HG02943 (cell line): ENCODE data around the gene PRPF6.

Experiments used
- ATAC-seq: cut with Tn5 transposase; IDR thresholded peaks from one replicate; pipeline ENCODE4 v1.9.1; 2021; ENCODE audit warnings: mild to moderate bottlenecking, low read depth, moderate library complexity; ENCODE audit not compliant: unreplicated experiment

PRPF6 gene

GRCh38 chr20:64057628-64058498 lies 76.9 kb downstream of the PRPF6 start:
- ATAC-seq = no peak

- ATAC-seq = no peak
Measured at GRCh38 chr20:64058536-64058935, 77.6 kb downstream of the PRPF6 start.

GRCh38 chr20:64062276-64062595 lies 81.3 kb downstream of the PRPF6 start:
- no peak for ATAC-seq

GRCh38 chr20:64062596-64063388 lies 81.9 kb downstream of the PRPF6 start, which contains the start of gene TCEA2:
Gene TCEA2, plus strand, starts transcription at chr20:64063198. Its CDS starts 115 bp downstream, at chr20:64063313.
- ATAC-seq = peak; percentile 72

- ATAC-seq = no peak
Measured at GRCh38 chr20:64063389-64064144, 82.6 kb downstream of the PRPF6 start.

- ATAC-seq = no peak
Measured at GRCh38 chr20:64064145-64064698, 83.3 kb downstream of the PRPF6 start.

- no peak for ATAC-seq
Measured at GRCh38 chr20:64065062-64065973, 84.4 kb downstream of the PRPF6 start.

- no peak for ATAC-seq
Measured at GRCh38 chr20:64065974-64066343, 85.0 kb downstream of the PRPF6 start.

GRCh38 chr20:64067005-64067632 lies 86.2 kb downstream of the PRPF6 start:
- no peak for ATAC-seq

- no peak for ATAC-seq
Measured at GRCh38 chr20:64067733-64068307, 86.9 kb downstream of the PRPF6 start.

- no peak for ATAC-seq
Measured at GRCh38 chr20:64068386-64069208, 87.7 kb downstream of the PRPF6 start.

GRCh38 chr20:64069209-64069613 lies 88.3 kb downstream of the PRPF6 start:
- ATAC-seq = no peak

GRCh38 chr20:64069614-64070243 lies 88.8 kb downstream of the PRPF6 start:
- ATAC-seq = no peak

GRCh38 chr20:64070244-64070993 lies 89.5 kb downstream of the PRPF6 start:
- no peak for ATAC-seq

- no peak for ATAC-seq
Measured at GRCh38 chr20:64071341-64072332, 90.7 kb downstream of the PRPF6 start.
